Stimulated activated effector memory CD8-positive, alpha-beta T cell treated with anti-CD3 and anti-CD28 coated beads, Interleukin-12 subunit alpha, Interleukin-12 subunit beta, amount 100 ng/mL, for 72 hours (primary cell): ENCODE measurements around the gene DRGX.

Experiments
- ATAC-seq: fragments of 150-1000 bp; cut with Tn5 transposase; 2 replicates; pipeline ENCODE4 v1.10.0; 2021
- DNase-seq, 2 donors: peaks; one replicate each; pipeline ENCODE4 v3.0.0; 2021 to 2022; ENCODE audit warnings: low spot score in 2 of 2
- H3K27ac Mint-ChIP-seq: one replicate; pipeline ENCODE4 v1.8.0; 2022; ENCODE audit warnings: mild to moderate bottlenecking, mixed read lengths
- H3K36me3 Mint-ChIP-seq: one replicate; pipeline ENCODE4 v1.8.0; 2022; ENCODE audit warnings: mild to moderate bottlenecking, mixed read lengths
- H3K4me1 Mint-ChIP-seq: one replicate; pipeline ENCODE4 v1.8.0; 2022; ENCODE audit warnings: mixed read lengths
- H3K4me3 Mint-ChIP-seq: one replicate; pipeline ENCODE4 v1.8.0; 2022; ENCODE audit warnings: mild to moderate bottlenecking, mixed read lengths
- H3K9me3 Mint-ChIP-seq: one replicate; pipeline ENCODE4 v1.8.0; 2022; ENCODE audit warnings: mixed read lengths

The DRGX gene

DNA sequence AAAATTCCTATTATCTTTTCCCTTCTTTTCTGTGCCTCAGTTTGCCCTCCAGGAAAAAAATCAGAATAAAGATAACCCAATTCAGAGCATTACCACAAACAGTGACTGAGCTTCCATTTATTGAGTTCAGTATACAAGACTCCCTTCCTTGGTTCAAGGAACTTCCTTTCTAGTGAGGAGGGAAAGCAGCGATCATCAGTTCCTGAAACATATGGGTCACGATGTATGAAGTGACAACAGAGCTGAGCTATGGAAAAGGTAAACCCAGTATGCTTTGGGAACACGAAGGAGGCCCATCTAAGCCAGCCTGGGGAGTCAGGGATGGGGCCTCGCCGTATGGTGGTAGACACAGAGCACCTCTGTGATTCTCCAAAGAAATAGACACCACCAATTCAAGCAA, 81.1 kb downstream of the DRGX start:
- Mint-ChIP-seq H3K4me3 (no peak overlapping the region), H3K36me3 (no peaks in the 10 kb centered on the region), H3K9me3 (peaks cover 2% of the 10 kb centered on the region), H3K27ac (no peak overlapping the region), H3K4me1 (peaks cover 19% of the 10 kb centered on the region)
- no peak for ATAC-seq
- DNase-seq: no peak
